GM19328 (cell line): Measurements from ENCODE around the gene PLAGL2.
"Not testable (repeated sequence)": the region's sequence is repeated elsewhere in the genome, so short reads cannot be mapped to it uniquely, and the experiment has no call there.

Experiments
- ATAC-seq: cut with Tn5 transposase; IDR thresholded peaks from one replicate; pipeline ENCODE4 v1.9.1; 2021; ENCODE audit warnings: mild to moderate bottlenecking, moderate library complexity; ENCODE audit not compliant: unreplicated experiment

The PLAGL2 gene

DNA sequence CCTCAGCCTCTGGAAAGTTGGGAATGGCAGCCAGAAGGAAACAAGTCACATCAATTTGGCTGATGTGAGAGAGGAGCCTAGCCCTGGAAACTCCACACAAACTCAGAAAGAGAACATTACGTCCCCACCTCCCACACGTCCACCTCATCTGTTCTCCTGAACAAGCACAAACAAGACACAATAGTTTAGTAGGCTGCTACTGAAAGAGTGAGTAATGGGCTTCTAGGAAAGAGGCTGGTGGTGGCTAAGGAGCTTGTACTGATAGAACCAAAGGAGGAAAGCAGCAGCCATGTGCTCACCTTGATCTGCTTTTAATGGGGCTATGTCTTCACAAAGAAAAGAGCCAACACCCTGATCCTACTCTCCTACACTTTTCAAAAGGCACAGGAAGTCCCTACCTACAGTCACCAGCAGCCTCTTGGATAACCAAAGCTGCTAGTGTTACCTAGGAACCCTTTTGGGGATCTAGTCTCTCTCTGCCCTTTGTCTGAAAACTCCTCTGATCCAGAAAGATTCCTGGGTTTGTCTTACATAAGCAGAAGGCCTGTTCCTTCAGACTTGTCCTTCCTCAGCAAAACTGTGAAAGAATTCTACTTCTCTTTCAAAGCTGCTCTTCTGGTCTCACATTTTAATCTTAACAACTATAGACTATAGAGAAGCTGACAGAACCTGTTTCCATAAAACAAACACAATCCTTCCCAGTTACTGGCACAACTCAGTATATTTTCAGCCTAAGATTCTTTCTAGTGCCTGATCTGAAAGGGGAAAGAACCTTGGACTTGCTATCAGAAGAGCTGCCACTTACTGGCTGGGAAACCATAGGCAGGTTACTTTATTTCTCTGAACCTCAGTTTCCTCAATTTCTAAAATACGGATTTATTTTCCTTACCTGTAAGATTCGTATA, 3.1 kb downstream of the PLAGL2 start:
- no peak for ATAC-seq

DNA sequence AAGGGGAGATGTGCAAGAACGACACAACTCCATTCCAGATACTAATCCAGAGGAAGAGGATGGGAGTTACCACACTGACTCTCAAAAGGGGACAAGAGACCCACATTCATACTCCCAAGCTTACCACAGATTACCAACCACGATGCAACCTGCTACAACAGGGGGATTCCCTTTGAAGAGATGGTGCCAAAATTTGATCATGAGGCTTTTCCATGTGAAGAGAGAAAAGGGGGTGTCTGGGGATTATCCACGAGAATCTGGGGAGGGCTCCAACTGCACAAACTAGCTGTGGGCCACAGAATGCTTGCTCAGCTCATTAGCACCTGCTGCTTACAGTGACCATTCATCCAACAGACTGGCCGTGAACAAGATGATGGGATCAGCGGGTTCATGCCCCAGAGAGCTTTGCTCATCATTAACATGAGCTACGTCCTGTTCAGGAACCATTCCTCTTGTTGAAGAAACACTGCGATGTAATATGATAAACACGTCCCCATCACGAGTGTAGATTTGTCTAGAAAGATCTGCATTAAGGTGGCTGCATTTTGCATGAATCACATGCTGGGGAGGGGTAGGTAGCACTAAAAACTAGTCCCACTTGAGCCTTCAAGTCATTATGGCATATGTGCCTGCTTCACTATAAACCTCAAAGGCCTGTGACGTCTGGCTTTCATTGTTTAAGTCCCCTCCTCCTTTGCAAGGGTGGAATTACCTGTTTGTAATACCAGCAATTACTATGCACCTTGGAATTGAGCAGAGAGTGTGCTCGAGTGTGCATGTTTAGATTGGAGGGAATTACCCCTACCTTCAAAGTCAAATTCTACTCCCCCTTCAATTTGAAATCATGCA, 4.0 kb downstream of the PLAGL2 start:
- ATAC-seq: no peak

DNA sequence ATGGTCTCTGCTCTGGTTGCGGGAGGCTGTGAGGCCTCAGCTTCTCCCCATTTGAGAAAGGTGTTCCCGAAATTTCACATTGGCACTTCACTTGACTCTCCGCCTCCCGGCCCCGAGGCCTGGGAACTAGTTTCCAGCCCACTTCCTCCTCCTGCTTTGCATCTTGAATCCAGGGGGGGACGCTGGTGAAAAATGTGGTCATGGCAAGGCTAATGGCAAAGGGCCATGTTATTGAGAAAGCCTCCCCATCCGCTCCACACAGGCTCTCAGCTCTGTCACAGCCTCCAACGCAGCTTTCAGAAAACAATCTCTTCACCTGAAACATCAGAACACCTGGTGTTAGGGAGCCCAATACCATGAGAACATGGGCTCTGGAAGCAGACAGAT, 5.6 kb downstream of the PLAGL2 start:
- ATAC-seq: no peak

DNA sequence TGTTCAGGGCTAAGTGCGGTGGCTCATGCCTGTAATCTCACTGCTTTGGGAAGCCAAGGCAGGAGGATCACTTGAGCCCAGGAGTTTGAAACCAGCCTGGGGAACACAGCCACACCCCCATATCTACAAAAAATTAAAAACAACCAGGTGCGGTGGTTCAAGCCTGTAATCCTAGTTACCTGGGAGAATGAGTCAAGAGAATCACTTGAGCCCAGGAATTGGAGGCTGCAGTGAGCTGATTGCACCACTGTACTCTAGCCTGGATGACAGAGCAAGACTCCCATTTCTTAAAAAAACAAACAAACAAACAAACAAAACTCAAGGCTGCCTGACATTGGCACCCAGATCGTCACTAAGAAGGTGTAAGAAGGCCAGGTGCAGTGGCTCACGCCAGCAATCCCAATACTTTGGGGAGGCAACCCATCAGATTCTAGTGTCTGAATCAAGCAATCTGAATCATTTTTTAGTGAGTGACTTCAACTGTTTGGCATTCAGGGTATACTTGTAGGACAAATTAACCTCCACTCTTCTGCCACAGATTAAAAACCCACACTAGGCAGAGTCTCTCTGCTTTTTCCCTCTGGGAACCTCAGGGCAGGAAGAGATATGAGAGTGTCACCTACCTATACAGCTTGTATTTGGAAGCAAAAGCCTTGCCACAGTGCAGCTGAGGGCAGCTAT, 6.1 kb downstream of the PLAGL2 start:
- no peak for ATAC-seq

DNA sequence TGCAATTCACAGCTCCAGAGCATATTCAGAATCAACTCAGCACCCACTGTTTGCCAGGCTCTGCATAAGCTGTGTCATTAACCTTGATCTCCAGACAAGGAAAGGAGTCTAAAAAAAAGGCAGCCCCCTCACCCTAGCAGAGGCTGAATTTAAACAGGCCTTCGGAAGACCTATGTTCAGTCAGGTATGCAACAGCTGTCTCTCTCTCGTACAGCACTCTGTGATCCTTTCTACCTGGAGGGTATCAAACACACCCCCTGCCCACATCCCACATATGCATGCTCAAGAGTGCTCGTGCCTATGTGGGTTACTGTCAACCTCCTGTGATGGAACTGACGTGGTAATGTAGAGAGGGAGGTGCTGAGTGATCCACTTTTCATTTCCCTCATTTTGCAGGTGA, 8.5 kb downstream of the PLAGL2 start:
- ATAC-seq: no peak

DNA sequence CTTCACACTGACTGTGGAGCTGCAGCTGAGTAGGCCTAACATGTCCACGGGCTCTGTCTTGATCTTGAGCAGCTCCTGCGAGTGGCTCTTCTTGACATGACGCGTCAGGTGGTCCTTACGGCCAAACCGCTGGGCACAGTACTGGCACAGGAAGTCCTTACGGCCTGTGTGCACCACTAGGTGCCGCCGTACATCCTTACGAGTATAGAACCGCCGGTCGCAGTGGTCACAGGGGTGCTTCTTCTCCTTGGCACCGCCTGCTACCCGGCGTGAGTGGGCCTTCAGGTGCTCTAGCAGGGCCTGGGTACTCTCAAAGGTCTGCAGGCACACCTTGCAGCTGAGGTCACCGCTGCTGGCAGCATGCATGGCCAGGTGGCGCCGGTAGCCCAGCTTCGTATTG, 10.4 kb downstream of the PLAGL2 start:
- ATAC-seq: not testable (repeated sequence)

DNA sequence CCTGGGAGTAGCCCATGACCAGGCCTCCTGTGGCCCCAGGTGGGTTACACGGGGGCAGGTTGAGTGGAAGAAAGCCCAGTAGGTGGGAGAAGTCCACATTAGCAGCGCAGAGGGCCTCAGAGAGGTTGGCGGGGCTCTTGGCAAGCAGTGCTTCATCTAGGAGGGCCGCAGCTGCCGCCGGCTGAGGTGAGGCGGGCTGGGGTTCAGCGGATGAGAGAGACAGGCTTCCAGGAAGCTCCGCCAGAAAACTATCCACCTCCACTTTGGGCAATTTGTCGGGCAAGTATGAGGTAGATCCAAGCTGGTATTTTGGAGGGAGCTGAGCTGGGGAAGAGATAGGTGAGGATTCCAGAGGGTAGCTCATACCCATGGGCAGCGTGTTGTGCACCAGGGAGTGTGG, 10.9 kb downstream of the PLAGL2 start:
- not testable (repeated sequence) for ATAC-seq

DNA sequence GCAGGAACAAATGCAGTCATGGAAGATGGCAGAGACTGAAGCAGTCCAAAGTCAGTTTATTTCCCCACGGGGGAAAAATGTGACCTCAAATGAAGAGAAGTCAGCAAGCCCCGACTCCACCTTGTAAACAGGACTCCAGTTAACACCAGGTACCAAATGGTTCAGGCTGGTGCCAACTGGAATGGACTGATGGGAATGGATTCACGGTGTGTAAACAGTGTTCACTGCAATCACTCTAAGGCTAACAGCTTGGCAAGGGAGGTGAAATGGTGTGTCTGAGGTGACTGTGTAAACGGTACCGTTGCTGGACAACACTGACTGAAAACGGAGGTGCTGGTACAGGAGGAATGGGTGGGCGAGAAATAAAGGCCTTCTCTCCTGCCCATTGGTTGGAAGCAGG, 12.0 kb downstream of the PLAGL2 start:
- no peak for ATAC-seq

DNA sequence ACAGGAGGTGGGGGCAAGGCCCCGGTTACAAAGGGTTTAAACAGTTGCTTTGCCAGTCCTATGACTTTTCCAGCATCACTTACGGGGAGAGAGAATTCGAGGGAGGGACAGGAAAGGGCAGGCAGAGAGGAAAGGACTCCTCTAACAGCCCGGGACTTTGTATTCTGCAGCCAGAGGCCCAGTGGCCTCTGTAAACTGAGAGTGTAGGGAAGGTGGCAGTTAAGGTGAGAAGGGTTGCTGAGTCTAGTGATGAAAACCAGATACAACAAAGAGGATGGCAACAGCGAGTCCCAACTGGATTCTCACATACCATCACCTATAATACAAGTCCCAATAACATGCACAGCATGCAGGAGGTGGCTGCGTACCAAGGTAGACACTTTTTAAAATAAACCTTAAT, 13.5 kb downstream of the PLAGL2 start:
- no peak for ATAC-seq

DNA sequence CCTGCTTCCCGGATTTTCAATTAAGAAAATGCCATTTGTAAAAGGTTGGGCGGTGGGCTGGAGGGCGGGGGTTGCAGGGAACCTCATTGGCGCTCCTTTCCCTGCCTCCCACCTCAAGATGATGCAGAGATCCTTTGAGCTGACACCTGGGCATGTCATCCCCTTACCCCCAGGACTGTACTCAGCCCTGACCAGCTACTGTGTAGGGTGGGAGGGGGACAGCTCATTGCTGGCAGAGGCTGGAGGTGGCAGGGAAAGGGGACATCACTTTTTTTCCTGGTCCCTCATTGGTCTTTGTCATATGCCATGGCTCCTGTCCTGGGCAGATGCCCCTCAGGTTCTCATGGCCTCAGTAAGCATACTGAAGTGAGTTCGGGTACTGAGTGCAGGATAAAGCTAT, 14.2 kb downstream of the PLAGL2 start:
- not testable (repeated sequence) for ATAC-seq

DNA sequence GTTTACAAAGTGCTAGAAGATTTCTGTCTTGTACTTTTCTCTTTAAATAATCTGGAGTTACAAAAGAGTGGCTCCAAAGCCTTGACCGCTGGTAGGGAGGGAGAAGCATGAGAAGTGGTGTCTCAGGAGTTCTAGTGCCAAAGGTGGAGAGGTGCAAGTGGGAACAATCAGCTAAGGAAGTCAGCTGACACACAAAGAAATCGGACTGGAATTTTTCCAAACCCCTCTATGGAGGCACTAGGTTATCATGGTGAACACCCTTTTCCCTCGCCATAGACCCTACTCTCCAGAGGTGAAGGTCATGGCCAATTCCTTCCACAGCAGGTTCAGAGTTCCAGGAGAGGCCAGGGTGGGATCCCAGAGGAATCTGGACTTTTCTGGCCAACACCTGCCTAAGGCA, 14.8 kb downstream of the PLAGL2 start:
- no peak for ATAC-seq

DNA sequence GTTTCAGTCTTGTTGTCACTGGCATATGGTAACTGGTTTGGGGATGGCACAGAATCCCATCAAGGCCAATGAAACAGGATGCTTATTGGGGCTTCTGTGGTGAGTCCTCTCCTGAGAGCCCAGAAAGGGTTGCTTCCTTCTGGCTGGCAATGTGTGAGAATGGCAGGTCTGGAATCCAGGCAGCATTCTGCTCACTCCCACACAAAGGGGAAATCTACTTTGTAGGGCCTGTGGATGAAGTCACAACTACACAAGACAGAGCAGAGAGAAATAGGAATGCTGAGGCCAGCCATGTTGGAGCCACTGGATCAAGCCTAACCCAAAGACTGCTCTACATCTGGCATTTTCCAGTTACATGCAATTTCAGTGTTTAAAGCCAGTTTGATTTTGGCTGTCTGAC, 15.7 kb downstream of the PLAGL2 start:
- no peak for ATAC-seq

DNA sequence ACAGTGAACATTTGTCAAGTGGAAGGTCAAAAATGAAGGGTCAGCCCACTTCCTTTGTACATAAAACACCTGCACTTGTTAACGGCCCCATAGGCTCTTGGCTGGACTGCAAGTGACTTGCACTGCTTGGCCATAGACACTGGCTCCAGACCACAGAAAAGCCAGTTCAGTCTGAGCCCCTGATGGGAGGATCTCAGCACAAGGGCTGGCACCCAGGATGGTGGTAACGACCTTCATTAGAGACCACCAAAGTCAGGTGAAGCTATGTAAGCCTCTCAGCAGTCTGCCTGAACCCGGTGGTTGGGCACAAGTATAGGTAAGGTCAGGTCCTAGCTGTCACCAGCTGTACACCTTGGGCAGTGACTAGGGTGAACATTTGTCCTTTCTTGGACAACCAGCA, 16.1 kb downstream of the PLAGL2 start:
- ATAC-seq: no peak

DNA sequence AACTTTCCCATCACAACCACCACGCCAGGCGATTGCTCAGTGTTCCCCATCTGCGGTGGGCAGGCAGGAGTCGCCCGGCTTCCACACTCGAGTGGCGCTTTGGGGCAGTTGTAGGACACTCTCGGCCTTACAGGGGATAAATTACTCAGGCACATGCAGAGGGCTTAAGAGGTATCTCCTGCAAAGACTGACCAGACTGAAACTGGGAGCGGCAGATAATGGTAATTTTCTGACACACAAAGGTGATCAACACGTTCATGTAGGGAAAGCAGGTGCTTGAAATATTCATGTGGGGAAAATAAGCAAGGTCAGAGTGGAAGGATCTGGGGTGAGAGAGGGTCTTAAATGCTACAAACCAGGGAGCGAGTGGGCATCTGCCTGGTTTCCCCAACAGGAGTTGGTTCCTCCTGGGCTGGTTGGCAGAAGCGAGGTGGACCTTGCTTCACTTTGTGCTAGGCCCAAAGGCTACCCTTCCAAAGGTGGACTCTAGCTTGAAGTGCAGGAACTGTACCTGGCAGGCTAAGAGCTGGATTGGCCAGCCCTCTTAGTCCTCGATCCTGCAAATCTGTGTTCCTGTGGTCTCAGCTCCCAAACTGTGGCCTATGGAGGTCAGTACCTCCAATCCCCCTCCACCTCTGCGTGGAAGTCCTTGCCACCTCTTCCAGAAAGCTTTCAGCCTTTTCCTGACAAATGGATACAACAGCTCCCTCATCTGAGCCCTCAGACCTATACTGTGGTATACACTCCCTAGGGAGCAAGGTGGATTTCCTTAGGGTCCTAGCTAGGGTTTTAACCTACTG, 16.7 kb downstream of the PLAGL2 start:
- ATAC-seq: no peak

DNA sequence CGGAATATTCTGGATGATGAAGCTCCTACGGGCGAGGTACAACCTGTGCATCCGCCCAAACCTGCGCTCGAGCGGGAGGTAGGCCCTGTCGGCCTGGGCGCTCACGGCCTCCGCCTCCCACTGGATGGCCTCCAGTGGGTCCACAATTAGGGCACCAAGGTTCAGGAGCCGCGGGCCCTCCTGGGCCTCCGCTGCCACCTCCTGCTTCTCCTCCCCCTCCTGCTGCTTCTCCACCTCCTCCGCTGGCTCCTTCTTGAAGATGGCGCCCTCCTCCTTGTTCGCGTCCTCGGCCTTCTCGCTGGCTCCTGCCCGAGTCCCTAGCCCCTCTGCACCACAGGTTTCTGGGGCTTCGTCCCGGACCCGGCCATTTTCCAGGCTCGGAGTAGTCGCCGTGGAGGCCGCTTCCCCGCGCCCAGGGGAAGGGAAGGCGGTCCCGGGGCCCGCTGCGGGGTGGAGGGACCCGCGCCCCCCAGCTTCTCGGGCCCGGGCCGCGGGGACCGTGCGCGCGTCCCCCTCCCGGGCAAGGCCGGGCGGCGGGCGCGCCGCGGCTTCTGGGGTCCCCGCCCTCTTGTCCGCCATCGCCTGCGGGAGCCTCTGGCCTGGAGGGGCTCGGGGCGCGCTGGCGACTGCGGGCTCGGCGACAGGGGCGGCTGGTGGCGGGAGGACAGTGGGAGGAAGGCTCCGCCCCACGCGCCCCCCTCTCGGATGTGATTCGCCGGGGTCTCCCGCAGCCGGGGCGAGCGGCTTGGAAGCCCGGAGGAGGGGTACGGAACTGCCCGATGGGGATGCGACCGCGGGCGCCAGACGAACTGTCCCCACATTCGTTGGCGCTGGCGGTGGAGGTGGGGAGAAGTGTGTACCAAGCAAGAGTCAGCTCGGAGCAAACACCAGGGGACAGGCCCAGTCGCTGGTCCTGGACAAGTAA, 17.6 kb downstream of the PLAGL2 start:
- ATAC-seq: no peak

DNA sequence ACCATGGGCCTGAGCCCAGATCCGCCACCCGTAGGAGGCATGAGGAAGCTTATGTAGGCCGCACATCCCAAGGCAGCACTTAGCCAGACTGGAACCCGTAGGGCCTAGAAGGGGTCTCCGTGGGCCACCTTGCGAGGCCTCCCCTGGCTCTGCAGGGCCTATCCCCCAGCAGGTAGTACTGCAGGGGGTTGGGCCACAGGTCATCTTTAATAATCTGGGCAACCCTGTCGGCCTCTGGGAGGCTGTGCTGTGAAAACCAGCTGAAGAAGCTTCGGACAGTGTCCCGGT, 18.5 kb downstream of the PLAGL2 start:
- no peak for ATAC-seq

DNA sequence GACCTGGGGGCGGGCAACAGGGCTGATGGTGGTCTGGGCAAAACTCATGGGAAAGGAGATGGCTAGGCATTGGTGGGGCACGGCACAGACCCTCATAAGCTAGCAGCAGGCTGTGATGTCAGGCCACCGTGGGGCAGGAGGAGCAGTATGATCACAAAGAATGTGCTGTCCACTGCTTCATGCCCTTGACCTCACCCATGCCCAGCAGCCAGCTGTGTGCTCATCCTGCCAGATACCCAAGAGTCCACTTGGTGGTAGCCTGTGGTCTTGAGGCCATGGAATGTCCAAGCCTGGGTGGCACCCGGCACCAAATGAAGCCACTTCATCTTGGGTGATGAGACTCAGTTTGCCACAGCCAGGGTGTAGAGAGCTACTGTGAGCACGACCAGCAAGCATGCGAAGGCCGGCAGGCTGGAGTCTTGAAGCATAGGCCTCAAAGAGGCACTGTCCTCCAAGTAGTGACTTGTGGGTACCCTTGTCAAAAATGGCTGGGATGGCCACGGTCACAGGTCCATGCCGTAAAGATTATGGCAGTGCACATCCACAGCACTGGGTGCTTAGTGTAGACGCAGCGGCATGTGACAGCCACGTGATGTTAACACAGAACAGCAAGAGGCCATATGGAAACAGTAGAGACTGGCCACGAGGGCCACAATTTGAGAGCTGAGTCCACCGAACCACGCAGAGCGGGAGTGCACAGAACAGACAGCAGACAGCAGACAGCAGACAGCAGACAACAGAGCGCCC, 19.0 kb downstream of the PLAGL2 start:
- no peak for ATAC-seq

DNA sequence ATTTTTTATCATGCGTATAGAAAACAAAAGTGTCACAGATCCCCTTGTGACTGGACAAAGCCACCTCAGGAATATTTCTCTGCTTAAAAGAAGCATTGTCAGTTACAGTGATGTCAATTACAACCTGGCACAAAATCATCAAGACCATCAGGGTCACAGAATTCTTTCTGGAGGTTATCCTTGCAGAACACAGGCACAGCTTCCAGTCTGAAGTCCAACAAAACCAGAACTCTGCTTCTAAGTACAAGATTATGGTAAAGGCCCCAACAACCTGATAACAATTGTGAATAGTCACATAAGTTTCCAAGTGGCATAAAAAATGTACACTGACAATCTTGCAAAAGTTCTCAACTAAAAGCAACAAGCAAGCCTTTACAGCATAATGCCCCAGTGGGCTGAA, 21.0 kb downstream of the PLAGL2 start:
- ATAC-seq: no peak

DNA sequence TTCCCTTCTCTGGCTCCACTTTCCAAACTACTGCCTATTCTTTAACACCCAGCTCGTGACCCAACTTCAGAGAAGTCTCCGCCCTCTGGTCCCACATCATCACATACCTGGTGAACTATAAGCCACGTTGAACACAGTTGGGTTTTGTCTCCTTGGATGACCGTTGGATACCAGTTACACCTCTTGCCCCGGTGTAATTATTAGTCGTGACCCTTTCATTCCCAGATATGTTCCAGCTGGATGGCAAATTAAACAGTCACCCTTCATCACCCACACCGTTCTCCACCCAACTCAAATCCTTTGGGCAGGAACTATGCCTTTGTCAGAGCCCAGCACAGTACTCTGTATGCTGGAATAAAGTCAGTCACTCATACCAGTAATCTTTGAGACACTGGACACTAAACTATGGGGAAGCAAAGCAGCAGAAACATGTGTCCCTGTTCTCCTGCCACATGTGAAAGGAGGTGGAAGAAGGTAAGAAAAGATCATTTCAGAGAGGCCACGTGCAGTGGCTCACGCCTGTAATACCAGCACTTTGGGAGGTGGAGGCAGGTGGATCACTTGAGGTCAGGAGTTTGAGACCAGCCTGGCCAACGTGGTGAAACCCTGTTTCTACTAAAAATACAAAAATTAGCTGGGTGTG, 22.5 kb downstream of the PLAGL2 start:
- ATAC-seq: no peak
